HL-60 (cell line): ENCODE results near the gene SUCNR1.

Experiments
- DNase-seq, 2 experiments: peaks; one replicate each; pipeline ENCODE4 v3.0.0-alpha.2; 2010 to 2020; ENCODE audit warnings: low read depth in 1 of 2, low spot score in 1 of 2
- H3K27ac ChIP-seq: fragments of 250-450 bp; sonication (Bioruptor Pico); replicated peaks from 2 replicates; pipeline ENCODE4 v1.5.1; 2020; ENCODE audit warnings: mild to moderate bottlenecking, moderate library complexity
- H3K27me3 ChIP-seq: fragments of 250-450 bp; sonication (Bioruptor Pico); 2 replicates; pipeline ENCODE4 v1.5.1; 2021; ENCODE audit warnings: mild to moderate bottlenecking, moderate library complexity; ENCODE audit not compliant: insufficient read depth, poor library complexity, severe bottlenecking
- H3K4me3 ChIP-seq: replicated peaks from 2 replicates; pipeline ENCODE4 v1.5.1; 2011; ENCODE audit warnings: mild to moderate bottlenecking, control low read depth, low read length; ENCODE audit not compliant: insufficient read depth
- GABPA ChIP-seq: IDR thresholded peaks from 2 replicates; pipeline ENCODE4 v1.6.1; 2012; ENCODE audit warnings: low read depth
- POLR2AphosphoS5 ChIP-seq: IDR thresholded peaks from 2 replicates; pipeline ENCODE4 v1.6.1; 2012; ENCODE audit warnings: low read depth
- SPI1 ChIP-seq: IDR thresholded peaks from 2 replicates; pipeline ENCODE4 v1.6.1; 2012; ENCODE audit warnings: low read depth, mild to moderate bottlenecking, borderline replicate concordance
- TF ChIP-seq, protein P1 (sequence below): IDR thresholded peaks from one replicate; pipeline ENCODE4 v1.5.1; 2011; ENCODE audit warnings: low read length, control low read depth, inconsistent platforms; ENCODE audit not compliant: insufficient read depth
- TF ChIP-seq, protein P2 (sequence below): IDR thresholded peaks from 2 replicates; pipeline ENCODE4 v1.6.1; 2012; ENCODE audit warnings: low read depth; ENCODE audit not compliant: insufficient replicate concordance

SUCNR1 gene

GRCh38 chr3:151906751-151907150 lies 33.3 kb downstream of the SUCNR1 start:
- TF ChIP-seq POLR2AphosphoS5 = no peak
- TF ChIP-seq, protein P1, sequence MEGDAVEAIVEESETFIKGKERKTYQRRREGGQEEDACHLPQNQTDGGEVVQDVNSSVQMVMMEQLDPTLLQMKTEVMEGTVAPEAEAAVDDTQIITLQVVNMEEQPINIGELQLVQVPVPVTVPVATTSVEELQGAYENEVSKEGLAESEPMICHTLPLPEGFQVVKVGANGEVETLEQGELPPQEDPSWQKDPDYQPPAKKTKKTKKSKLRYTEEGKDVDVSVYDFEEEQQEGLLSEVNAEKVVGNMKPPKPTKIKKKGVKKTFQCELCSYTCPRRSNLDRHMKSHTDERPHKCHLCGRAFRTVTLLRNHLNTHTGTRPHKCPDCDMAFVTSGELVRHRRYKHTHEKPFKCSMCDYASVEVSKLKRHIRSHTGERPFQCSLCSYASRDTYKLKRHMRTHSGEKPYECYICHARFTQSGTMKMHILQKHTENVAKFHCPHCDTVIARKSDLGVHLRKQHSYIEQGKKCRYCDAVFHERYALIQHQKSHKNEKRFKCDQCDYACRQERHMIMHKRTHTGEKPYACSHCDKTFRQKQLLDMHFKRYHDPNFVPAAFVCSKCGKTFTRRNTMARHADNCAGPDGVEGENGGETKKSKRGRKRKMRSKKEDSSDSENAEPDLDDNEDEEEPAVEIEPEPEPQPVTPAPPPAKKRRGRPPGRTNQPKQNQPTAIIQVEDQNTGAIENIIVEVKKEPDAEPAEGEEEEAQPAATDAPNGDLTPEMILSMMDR = no peak
- TF ChIP-seq, protein P2, sequence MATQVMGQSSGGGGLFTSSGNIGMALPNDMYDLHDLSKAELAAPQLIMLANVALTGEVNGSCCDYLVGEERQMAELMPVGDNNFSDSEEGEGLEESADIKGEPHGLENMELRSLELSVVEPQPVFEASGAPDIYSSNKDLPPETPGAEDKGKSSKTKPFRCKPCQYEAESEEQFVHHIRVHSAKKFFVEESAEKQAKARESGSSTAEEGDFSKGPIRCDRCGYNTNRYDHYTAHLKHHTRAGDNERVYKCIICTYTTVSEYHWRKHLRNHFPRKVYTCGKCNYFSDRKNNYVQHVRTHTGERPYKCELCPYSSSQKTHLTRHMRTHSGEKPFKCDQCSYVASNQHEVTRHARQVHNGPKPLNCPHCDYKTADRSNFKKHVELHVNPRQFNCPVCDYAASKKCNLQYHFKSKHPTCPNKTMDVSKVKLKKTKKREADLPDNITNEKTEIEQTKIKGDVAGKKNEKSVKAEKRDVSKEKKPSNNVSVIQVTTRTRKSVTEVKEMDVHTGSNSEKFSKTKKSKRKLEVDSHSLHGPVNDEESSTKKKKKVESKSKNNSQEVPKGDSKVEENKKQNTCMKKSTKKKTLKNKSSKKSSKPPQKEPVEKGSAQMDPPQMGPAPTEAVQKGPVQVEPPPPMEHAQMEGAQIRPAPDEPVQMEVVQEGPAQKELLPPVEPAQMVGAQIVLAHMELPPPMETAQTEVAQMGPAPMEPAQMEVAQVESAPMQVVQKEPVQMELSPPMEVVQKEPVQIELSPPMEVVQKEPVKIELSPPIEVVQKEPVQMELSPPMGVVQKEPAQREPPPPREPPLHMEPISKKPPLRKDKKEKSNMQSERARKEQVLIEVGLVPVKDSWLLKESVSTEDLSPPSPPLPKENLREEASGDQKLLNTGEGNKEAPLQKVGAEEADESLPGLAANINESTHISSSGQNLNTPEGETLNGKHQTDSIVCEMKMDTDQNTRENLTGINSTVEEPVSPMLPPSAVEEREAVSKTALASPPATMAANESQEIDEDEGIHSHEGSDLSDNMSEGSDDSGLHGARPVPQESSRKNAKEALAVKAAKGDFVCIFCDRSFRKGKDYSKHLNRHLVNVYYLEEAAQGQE = no peak
- no peak for TF ChIP-seq SPI1
- H3K4me3 ChIP-seq = no peak overlapping the region
- H3K27ac ChIP-seq = no peak overlapping the region
- no peaks in the 10 kb centered on the region for H3K27me3 ChIP-seq
- no peak for DNase-seq

- Histone ChIP-seq H3K27ac (no peak overlapping the region), H3K4me3 (no peak overlapping the region), H3K27me3 (no peaks in the 10 kb centered on the region)
- no peak for DNase-seq
- TF ChIP-seq, protein P2 = no peak
- TF ChIP-seq, protein P1 = no peak
- TF ChIP-seq SPI1 (no peak), GABPA (no peak), POLR2AphosphoS5 (no peak)
Measured at GRCh38 chr3:151908399-151908798, 35.0 kb downstream of the SUCNR1 start.

GRCh38 chr3:151909681-151910405 lies 36.4 kb downstream of the SUCNR1 start:
- TF ChIP-seq POLR2AphosphoS5 = no peak
- TF ChIP-seq, protein P1 = no peak
- no peak for TF ChIP-seq GABPA
- no peak overlapping the region for H3K4me3 ChIP-seq
- no peak overlapping the region for H3K27ac ChIP-seq
- no peak for DNase-seq
- no peaks in the 10 kb centered on the region for H3K27me3 ChIP-seq

GRCh38 chr3:151911462-151911861 lies 38.0 kb downstream of the SUCNR1 start:
- DNase-seq = no peak
- no peak overlapping the region for H3K4me3 ChIP-seq
- TF ChIP-seq GABPA (no peak), SPI1 (no peak), POLR2AphosphoS5 (no peak)
- TF ChIP-seq, protein P1 = no peak
- TF ChIP-seq, protein P2 = no peak
- no peaks in the 10 kb centered on the region for H3K27me3 ChIP-seq
- no peak overlapping the region for H3K27ac ChIP-seq
